LNCaP clone FGC (cell line): Measurements from ENCODE around the gene UROC1.

Experiments used
- DNase-seq: peaks from one replicate; pipeline ENCODE4 v3.0.0-alpha.2; 2011; ENCODE audit warnings: low read depth
- H3K4me3 ChIP-seq: 2 replicates; pipeline ENCODE4 v1.5.1; 2011; ENCODE audit warnings: mild to moderate bottlenecking, low read depth, low read length, control low read depth
- TF ChIP-seq, protein P1 (sequence below): IDR thresholded peaks from 2 replicates; pipeline ENCODE4 v1.5.1; 2012; ENCODE audit warnings: mild to moderate bottlenecking; ENCODE audit not compliant: control insufficient read depth, insufficient read depth; ENCODE audit errors: extremely low read depth

The UROC1 gene

DNA sequence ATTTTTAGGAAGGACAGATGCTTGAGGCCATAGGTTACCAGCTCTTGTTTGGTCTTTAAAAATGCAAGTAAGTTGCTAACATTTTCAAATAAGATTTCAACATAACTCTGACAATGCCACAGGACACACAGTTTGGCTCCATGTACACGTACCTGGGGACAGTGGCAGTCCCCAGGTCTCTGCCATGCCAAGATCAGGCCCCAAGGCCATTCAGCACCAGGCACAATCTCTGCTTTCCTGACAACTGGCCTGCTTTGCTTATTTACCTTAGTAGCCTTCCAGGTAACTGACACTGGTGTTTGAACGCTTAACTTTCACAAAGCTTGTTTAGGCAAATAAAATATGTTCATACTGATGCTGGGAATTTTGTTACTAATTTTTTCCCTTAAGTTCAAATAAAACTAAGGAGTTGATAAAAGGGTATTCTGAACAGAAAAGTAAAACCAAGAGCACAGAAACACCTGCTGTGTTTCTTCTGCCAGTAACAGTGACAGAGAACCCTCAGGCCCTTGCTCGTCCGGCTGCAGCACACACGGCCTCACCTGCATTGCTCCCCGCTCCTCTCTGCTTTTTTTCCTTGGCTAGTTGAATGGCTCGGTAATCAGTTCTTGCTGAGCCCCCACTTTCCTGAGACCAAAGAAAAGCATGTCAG is 58.3 kb downstream of the UROC1 start:
- DNase-seq: no peak
- no peak overlapping the region for H3K4me3 ChIP-seq
- TF ChIP-seq, protein P1, sequence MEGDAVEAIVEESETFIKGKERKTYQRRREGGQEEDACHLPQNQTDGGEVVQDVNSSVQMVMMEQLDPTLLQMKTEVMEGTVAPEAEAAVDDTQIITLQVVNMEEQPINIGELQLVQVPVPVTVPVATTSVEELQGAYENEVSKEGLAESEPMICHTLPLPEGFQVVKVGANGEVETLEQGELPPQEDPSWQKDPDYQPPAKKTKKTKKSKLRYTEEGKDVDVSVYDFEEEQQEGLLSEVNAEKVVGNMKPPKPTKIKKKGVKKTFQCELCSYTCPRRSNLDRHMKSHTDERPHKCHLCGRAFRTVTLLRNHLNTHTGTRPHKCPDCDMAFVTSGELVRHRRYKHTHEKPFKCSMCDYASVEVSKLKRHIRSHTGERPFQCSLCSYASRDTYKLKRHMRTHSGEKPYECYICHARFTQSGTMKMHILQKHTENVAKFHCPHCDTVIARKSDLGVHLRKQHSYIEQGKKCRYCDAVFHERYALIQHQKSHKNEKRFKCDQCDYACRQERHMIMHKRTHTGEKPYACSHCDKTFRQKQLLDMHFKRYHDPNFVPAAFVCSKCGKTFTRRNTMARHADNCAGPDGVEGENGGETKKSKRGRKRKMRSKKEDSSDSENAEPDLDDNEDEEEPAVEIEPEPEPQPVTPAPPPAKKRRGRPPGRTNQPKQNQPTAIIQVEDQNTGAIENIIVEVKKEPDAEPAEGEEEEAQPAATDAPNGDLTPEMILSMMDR: no peak

DNA sequence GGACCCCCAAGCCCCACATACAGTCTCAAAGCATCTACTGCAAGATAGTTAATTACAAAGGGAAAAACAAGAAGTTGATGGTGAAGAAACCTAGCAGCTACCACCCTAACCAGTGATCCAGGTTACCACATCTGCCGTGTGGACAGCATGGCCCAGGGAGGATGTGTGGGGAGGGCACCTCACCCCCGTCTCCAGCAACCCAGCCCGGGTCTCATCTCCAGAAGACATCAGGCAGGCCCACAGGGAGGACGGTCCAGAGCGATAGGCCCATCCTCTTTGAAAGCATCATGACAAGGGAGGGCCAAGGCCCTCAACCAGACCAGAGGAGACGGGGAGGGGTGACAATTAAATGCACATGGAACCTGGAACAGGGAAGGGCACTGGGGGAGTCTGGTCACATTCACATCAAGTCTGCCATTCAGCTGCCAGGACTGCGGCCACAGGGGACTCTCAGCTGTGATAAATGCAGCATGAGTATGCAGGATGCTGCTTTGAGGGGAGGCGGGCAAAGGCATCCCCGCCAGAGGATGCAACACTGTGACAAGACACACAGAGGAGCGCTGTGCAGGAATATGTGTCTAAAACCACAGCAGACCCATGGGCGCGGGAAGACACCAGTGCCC is 60.7 kb downstream of the UROC1 start:
- no peak for DNase-seq
- TF ChIP-seq, protein P1: no peak
- H3K4me3 ChIP-seq: no peak overlapping the region

DNA sequence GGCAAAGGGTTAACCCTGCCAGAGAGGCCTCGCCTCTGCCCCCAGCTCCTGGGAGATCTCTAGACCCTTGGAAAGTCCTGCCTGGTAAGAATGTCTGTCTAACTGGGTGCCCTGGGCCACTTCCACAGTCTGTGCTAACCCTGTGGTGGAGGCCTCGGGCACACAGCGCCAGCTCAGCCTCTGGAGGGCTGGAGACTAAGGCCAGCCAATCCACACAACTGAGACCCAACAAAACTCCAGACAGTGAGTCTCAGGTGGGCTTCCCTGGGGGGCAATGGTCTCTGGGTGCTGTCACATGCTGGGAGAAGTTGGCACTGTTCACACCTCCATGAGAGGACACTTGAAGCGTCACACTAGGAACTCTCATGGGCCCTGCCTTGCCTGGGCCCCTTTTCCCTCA is 61.4 kb downstream of the UROC1 start:
- no peak for DNase-seq
- H3K4me3 ChIP-seq: no peak overlapping the region
- TF ChIP-seq, protein P1: no peak

DNA sequence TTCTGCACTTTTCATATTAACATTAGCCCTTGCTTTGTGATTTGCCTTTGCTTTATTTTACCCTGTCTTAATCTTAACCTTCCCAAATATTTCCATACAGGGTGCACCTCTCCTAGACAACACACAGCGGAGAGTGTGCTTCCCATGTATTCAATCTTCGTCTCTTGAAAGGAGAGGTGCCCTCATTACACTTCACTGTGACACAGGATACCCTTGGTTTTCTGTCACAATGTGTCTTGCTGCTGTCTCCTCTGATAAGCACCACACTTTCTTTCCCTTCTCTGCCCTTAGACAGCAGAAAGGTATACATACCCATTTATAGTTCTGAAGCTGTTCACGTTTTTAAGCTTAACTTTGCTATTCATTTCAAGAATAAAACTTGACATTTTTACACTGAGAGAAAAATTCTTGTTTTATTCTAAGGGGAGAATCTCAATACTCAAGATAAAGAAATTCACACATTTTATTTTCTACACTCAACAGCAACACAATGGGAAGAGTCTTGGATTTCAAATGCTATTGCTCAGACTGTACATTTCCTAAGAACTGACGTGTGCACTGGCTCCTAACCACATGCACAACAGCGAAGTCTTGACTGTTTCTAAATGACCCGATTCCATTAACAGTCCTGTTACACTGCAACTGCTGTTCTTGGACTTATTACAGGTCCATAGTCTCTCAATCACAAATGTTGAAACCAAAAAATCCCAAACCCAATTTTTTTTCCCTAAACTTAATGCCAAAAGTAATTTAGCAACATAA is 63.0 kb downstream of the UROC1 start:
- TF ChIP-seq, protein P1: no peak
- no peak for DNase-seq
- no peak overlapping the region for H3K4me3 ChIP-seq

DNA sequence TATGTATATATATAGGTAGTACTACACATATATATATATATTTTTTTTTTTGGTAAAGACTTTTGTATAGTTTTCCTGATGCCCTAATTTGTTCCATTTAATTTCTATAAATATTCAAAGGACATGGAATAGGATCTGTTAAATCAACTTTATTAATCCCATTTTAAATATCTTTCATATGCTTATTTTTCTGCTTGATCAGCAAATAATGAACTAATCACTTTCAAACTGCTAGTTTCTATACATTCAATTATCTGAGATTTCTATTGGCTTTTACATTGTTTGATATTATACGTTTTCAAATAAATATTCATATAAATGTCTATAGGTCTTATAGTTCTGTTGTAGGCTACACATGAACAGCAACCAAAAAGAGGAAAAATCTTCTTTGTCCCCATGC is 63.5 kb downstream of the UROC1 start:
- H3K4me3 ChIP-seq: no peak overlapping the region
- no peak for DNase-seq
- TF ChIP-seq, protein P1: no peak

DNA sequence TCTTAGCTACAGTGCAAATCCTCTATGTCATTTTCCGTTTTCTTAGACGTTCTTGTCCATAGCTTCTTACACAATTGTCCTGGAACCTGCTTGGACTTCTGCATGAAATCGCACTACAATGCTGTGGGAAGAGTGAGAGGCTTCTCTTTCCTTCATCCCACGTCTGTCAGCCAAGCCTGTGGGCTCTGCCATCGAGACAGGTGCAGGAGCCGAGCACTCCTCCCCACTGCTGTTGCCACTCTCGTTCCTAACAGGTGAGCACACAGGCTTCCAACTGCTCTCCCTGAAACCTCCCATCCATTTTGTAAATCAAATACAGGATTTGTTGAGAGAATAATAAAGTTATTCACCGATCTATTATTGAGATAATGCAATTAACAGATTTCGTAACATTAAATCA is 65.4 kb downstream of the UROC1 start:
- no peak for DNase-seq
- H3K4me3 ChIP-seq: no peak overlapping the region
- TF ChIP-seq, protein P1: no peak
